HFFc6 (cell line): ENCODE measurements around the gene CDH13. TPM values are rescaled to one million over a fixed set of nuclear protein-coding genes. Genes with fewer than 3 reads are reported as not detected.

ENCODE experiments used
- DNase-seq: peaks from one replicate; pipeline ENCODE4 v3.0.0-alpha.2; 2018
- H3K27ac Mint-ChIP-seq: 2 replicates; pipeline ENCODE4 v1.8.0; 2020; ENCODE audit warnings: mild to moderate bottlenecking, mixed read lengths
- H3K27me3 Mint-ChIP-seq: 2 replicates; pipeline ENCODE4 v1.8.0; 2021; ENCODE audit warnings: mild to moderate bottlenecking, moderate library complexity, mixed read lengths; ENCODE audit not compliant: insufficient read depth
- H3K36me3 Mint-ChIP-seq: 2 replicates; pipeline ENCODE4 v1.8.0; 2021; ENCODE audit warnings: low read depth, mixed read lengths
- H3K4me1 Mint-ChIP-seq: 2 replicates; pipeline ENCODE4 v1.8.0; 2020; ENCODE audit warnings: low read depth, mixed read lengths
- H3K4me3 Mint-ChIP-seq: 2 replicates; pipeline ENCODE4 v1.8.0; 2020; ENCODE audit warnings: mild to moderate bottlenecking, moderate library complexity, mixed read lengths
- H3K9me3 Mint-ChIP-seq: 2 replicates; pipeline ENCODE4 v1.8.0; 2020; ENCODE audit warnings: mild to moderate bottlenecking, mixed read lengths
- CTCF ChIP-seq: fragments of 200-600 bp; sonication (generic); IDR thresholded peaks from 2 replicates; pipeline ENCODE4 v1.5.0; 2021; ENCODE audit warnings: antibody characterized with exemption, mild to moderate bottlenecking
- long read RNA-seq: library from polyadenylated mRNA; unstranded; transcript quantifications from one replicate; pipeline ENCODE4 v2.0.0, GENCODE V29; 2019
- total RNA-seq, 6 experiments: library from RNA; stranded (reverse); fragmentation: NEBNext Ultra II Directional; extraction: Animal tissue kit (Norgen Biotek cat#: 25700); gene quantifications; 2 replicates in 1 of 6; 3 replicates in 5 of 6; pipeline ENCODE4 v1.2.3, GENCODE V29; 2021

CDH13 gene
- total RNA-seq, result 10 to 100 TPM in 2 of 6 experiments, 1 to 10 TPM in 4; 3.6 to 14.7 (median 4.7) TPM
- long read RNA-seq, partial matches to known transcripts, result 5 of 12 reads
- long read RNA-seq, other reads (novel, unspliced or antisense), result 7 of 12 reads

- Mint-ChIP-seq H3K9me3 (no peaks in the 10 kb centered on the region), H3K4me1 (peaks cover 46% of the 10 kb centered on the region), H3K27me3 (peaks cover 19% of the 10 kb centered on the region), H3K4me3 (peak within 1 kb of the TSS; percentile 88), H3K27ac (peak within 1 kb of the TSS; percentile 46; the same call in 1 of the 2 replicates), H3K36me3 (no peaks in the 10 kb centered on the region)
- TF ChIP-seq CTCF, result no peak
- peak; percentile 55 for DNase-seq
Observed at GRCh38 chr16:82626791-82627261, at the start of gene CDH13. CDH13 (plus strand) TSS chr16:82626969.

- Mint-ChIP-seq H3K27me3 (0 out of 2 replicates have a peak, but pooled peaks cover 2% of the 10 kb centered on the region), H3K36me3 (no peaks in the 10 kb centered on the region), H3K27ac (no peak overlapping the region), H3K4me3 (no peak overlapping the region), H3K9me3 (no peaks in the 10 kb centered on the region), H3K4me1 (peaks cover 35% of the 10 kb centered on the region)
- peak; percentile 52; the same call in 1 of the 2 replicates for TF ChIP-seq CTCF
- no peak for DNase-seq
Observed at GRCh38 chr16:82580298-82580890, 46.4 kb upstream of the CDH13 start.

- no peak for TF ChIP-seq CTCF
- no peak overlapping the region for H3K27ac Mint-ChIP-seq
- no peak overlapping the region for H3K4me3 Mint-ChIP-seq
- H3K4me1 Mint-ChIP-seq, result peaks cover 53% of the 10 kb centered on the region
- no peaks in the 10 kb centered on the region for H3K27me3 Mint-ChIP-seq
- no peaks in the 10 kb centered on the region for H3K36me3 Mint-ChIP-seq
- H3K9me3 Mint-ChIP-seq, result no peaks in the 10 kb centered on the region
- no peak for DNase-seq
Observed at GRCh38 chr16:82582975-82583374, 43.8 kb upstream of the CDH13 start.

- no peaks in the 10 kb centered on the region for H3K36me3 Mint-ChIP-seq
- peak; percentile 14 for DNase-seq
- no peak overlapping the region for H3K4me3 Mint-ChIP-seq
- no peaks in the 10 kb centered on the region for H3K27me3 Mint-ChIP-seq
- no peaks in the 10 kb centered on the region for H3K9me3 Mint-ChIP-seq
- no peak for TF ChIP-seq CTCF
- H3K27ac Mint-ChIP-seq, result no peak overlapping the region
- peaks cover 53% of the 10 kb centered on the region for H3K4me1 Mint-ChIP-seq
Observed at GRCh38 chr16:82583422-82583821, 43.3 kb upstream of the CDH13 start.

GRCh38 chr16:82584553-82585152 is 42.1 kb upstream of the CDH13 start:
- Mint-ChIP-seq H3K27me3 (no peaks in the 10 kb centered on the region), H3K4me1 (peaks cover 53% of the 10 kb centered on the region), H3K4me3 (peak overlapping the region; percentile 55; the same call in 1 of the 2 replicates), H3K36me3 (no peaks in the 10 kb centered on the region), H3K9me3 (no peaks in the 10 kb centered on the region), H3K27ac (peak overlapping the region; percentile 62; the same call in 1 of the 2 replicates)
- DNase-seq, result no peak
- no peak for TF ChIP-seq CTCF
